DMS 273 (cell line): ENCODE data around the gene TMEM240.

ENCODE experiments used
- DNase-seq: peaks from one replicate; lab custom pipeline; 2025; ENCODE audit not compliant: unreplicated experiment; lab: John Stamatoyannopoulos, UW

TMEM240 gene

DNA sequence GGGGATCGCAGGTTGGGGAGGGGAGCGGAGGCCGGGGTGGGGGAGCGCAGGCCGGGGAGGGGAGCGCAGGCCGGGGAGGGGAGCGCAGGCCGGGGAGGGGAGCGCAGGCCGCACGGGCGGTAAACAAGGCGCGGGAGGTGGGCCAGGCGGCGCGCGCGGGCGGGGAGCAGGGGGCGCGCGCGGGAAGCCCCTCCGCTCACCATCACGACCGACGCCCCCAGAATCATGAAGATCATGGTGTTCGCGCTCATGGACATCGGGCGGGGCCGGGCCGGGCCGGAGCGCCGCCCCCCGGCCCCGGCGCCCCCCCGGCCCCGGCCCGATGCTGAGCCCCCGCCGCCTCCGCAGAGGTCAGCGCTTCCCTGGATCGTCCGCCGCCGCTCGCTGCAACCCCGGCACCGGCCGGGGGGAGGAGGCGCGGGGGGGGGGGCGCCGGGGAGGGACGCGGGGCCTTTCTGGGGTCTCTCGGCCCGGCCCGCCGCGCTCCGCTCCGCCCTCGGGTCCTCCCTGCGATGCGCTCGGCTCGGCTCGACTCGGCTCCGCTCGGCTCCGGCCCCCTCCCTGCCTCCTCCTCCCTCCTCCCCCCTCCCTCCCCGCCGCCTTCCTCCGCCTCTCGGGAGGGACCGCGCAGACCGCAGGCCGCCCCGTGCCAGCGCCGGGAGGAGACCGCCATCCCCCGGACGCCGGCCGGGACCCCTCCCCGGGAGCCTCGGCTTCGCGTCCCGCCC is at the start of gene TMEM240:
Gene TMEM240, minus strand, starts transcription at position 535 of the 728 bp plus-strand sequence. Its CDS starts 278 bp downstream, at position 257.
- no peak for DNase-seq

GRCh38 chr1:1583347-1584010 is 43.1 kb upstream of the TMEM240 start:
- no peak for DNase-seq

- DNase-seq: no peak
Measured at GRCh38 chr1:1582585-1583346, 42.3 kb upstream of the TMEM240 start.

DNA sequence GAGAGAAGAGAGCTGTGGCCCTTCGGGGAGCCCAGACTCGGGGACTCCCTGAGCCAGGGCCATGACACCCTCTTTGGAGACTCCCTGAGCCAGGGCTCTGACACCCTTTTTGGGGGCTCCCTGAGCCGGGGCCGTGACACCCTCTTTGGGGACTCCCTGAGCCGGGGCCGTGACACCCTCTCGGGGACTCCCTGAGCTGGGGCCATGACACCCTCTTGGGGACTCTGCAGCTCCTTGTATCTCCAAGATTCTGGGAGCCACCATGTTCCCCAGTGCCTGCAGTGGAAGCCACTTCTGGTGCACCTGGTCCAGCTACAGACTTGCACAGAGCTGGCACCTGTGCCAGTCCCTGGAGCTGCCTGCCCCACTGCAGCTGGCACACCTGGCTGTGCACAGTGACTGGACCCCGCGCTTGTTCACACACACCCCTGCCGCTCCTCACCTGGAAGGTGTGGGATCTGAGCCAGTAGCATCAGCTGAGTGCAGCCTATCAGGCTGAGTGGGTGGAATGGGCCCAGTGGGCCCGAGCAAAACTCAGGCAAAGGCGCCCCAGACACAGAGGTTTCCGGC is 38.0 kb upstream of the TMEM240 start:
- no peak for DNase-seq

GRCh38 chr1:1577367-1578011 is 37.1 kb upstream of the TMEM240 start:
- peak; percentile 53 for DNase-seq

DNA sequence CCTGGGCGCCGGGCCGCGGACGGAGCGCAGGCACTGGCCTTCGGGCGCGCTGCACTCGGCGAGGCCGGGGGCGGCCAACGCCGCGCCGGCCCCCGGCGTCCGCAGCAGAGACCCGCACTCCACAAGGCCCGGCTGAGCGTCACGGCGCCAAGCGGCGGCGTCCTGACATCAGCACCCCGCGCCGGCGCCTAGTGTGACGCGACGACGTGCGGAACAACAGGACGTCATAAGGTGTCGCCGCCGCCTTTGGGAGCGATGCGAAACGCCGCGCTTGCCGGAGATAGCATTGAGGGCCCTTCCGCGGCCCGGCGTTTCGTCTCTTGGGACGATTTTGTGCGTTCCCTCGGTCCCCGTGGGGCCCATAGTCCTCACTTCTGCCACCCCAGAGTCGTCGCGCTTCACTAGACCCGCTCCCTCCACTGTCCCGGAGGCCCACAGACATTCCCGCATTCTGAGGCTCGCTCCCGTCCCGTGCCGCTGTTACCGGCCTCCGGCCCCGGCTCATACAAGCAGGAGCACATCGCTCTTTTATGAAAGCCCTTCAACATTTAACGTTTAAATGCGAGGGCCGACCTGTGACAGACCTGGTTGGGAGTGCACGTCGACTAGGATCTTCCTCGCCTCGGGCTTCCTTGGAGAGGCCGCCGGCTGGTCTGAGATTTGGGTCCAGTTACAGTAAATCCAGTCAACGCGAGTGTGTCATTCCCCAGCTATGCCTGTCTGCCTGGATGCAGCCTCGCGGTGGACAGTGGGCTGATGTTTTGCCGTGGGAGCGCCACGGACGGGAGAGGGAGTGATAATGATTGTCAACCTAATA is 34.5 kb upstream of the TMEM240 start, which contains the start of gene SSU72:
Gene SSU72, minus strand, starts transcription at position 143 of the 817 bp plus-strand sequence. CDS start 306 bp downstream, outside the sequence.
- DNase-seq: peak; percentile 96

DNA sequence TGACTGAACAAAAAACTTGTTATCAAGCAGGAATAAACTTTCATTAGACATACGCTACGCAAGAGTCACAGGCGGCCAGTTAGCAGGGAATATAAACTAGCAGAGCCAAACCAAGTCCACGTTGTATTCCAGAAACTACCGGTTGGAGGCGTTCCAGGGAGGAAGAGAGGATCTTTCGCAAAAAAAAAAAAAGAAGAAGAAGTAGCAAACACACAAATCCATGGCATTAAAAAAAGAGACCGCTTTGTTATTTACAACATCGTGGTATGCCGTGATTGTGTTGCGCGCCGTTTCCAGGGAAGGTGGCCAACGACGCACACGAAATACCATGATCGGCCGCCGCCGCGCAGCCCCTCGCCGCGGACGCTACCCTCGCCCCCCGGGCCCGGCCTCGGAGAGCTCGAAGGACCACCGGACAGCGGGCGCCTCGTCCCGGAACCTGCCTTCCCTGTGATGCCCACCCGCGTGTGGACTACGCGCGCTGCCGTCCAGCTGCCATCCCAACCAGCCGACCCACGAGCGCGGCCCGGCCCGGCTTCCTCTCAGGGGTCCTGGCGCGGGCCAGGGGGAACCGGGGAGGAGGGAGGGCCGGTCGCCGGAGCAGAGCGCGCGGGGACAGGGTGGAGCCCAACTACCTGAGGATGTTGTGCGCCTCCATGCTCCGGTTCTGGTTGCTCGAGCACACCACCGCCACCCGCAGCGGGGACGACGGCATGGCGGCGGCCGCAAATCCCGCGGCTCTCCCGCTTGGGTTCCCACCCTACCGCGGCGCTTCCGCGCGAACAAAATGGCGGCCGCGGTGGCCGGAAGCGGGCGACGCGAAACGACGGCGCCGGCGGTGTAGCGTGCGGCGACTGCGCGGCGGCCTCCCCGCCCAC is 33.7 kb upstream of the TMEM240 start:
- DNase-seq: peak; percentile 94

DNA sequence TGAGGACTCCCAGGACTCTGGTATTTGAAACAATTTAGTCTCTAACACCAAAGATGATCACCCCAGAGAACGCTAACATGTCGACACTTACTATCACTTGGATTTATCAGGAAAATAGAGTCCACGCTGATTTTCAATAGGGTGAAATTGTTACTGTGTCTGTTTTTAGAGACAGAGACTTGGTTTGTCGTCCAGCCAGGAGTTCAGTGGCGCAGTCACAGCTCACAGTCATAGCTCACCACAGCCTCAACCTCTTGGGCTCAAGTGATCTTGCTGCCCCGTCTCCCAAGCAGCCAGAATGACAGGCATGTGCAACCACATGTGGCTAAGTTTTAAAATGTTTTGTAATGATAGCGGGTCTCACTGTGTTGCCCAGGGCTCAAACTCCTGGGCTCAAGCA is 28.9 kb upstream of the TMEM240 start:
- no peak for DNase-seq

DNA sequence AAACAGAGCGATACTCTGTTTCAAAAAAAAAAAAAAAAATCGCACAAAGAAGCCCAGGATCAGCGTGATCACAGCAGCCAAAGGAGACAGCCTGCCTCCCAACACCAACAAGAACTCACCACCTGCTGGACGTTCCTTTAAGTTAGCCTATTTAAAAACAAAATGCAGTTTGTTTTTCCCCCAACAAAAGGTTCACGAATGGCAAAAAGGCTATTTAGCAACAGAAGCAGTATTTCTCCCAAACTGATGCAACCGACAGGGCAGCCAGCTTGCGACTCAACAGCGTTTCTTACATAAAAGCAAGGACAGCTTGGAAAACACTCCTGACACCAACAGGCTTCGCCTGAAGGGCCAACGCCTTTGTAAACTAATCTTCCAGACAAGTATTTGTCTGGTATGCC is 27.5 kb upstream of the TMEM240 start:
- DNase-seq: no peak

GRCh38 chr1:1567152-1567875 is 26.9 kb upstream of the TMEM240 start:
- DNase-seq: no peak

DNA sequence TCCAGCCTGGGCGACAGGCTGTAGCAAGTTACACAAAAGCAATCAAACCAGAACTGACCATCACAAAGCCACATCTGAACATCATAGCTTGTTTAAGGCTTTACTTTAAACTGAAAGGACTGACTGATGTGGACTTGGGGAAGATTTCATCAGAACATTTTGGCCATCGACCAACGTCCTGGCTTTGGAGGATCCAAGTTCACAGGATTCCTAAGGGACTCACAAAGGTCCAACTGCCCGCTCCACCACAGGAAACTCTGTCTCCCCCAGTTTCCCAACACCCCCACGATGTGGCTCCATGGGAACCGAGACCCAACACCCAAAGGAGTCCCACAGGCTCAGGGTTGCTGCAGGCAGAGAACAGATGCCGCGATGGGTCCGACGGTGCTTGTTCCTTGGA is 24.9 kb upstream of the TMEM240 start:
- no peak for DNase-seq

DNA sequence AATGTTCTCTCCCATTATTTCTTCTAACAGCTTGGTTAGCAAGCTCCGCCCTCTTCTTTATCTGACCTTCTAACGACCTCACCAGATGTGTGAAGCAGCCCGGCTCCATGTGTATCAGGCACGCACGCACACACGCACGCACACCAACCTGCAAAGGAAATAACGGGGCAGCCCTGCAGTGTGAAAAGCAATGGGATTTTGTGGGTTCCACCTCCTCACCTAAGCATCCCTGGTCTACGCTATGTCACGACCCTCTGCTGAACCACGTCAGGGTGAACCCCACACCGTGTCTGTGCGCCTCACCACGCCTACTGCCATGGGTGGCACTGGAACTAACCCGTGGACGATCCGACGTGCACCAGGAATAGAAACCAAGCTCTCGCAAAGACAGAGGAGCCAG is 23.8 kb upstream of the TMEM240 start:
- DNase-seq: peak; percentile 53

GRCh38 chr1:1563688-1564087 is 23.3 kb upstream of the TMEM240 start:
- DNase-seq: no peak

DNA sequence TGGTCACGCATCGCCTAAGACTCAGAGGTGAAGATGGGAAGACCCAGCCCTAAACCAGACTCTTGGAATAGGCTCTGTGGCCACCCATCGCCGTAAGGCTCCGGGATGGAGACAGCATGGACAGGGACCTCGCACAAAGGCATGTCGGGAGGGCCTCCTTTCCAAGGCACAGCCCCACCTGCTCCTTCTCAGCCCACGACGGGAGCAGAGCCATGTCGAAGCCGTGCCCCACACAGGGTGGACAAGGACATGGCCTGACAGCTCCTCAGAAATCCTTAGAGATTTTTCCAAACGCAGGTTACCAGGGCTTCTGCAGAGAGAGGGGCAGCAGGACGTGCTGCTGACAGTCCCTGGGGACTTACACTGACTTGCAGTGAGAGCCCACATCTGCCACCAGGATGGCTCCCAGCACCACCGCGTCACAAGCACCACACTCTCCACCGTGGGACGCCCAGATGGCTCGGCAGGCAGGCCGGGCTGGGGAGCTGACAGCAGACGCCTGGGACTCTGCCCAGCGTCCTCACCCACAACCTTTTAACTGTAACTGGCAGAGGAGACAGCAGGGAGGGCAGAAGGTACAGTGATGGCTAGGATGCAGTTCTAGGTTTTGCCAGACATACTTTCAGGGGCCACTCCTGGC is 22.3 kb upstream of the TMEM240 start:
- DNase-seq: peak; percentile 94

GRCh38 chr1:1561801-1562470 is 21.5 kb upstream of the TMEM240 start:
- no peak for DNase-seq

DNA sequence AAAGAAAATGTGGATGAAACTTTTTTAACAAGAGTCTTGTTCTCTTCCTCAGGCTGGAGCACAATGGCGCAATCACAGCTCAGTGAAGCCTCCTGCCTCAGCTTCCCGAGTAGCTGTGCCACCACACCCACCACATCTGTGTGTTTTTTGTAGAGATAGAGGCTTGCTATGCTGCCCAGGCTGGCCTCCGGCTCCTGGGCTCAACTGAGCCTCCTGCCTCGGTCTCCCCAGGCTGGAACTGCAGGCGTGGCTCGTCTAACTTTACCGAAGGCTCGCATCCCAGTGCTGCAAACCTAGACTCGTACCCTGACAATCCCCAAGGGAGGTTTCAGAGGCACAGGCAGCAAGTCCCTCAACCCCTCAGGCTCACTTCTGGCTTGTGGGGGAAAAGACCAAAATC is 19.8 kb upstream of the TMEM240 start:
- DNase-seq: no peak

DNA sequence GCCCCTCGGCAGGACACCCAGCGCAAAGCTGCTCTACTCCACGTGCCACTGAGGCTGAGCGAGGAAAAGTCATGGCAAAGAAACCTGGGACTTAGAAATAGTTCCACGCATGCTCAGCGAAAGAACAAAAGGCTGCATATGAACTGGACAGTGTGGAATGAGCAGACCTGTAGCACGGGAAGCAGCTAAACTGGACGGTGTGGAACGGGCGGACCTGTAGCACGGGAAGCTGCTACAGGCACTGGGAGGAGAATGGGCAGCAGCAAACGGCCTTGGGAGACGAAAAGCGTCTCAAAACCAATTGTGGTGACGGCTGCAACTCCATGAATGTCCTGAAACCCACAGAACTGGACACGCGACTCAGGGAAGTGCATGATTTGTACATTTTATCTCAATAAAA is 18.6 kb upstream of the TMEM240 start:
- no peak for DNase-seq
